ENCODE results near the gene ABCC9.

Gene ABCC9

GRCh38 chr12:21769307-21769706 lies 171.9 kb downstream of the ABCC9 start:
- no peak for FAIRE-seq

DNA sequence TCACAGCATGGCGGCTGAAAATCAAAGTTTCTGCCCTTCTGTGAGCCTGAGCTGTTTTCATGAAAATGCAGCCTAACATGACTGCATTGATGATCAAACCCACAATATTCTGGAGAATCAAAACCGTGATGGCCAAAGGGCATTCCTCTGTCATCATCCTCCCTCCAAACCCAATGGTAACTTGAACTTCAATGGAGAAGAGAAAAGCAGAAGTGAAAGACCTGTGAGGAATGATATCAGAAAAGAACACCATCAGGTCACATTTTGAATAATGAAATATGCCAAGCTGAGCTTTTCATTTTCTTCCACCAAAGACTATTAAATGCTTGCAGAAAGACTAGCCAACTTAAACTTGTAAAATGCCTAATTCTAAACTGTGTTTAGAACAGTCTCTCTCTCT lies 174.8 kb downstream of the ABCC9 start:
- no peak for FAIRE-seq

DNA sequence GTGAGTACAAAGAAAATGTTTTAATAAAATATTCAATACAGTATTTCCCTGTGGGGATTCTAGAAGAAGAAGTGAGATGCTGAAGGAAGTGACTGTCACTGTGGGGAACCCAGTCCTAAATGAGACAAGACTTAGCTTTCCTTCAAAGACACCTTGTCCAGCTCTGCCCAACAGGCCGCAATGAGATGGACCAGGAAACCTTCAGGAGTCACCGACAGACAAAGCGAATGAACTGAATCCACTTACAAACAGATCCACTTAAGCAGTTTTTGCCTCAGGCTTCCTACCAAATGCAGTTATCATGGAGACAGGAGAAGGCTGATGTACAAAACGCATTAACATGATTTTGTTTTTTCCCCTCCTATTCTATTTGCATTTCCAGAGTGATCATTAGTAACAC lies 176.3 kb downstream of the ABCC9 start:
- no peak for FAIRE-seq

DNA sequence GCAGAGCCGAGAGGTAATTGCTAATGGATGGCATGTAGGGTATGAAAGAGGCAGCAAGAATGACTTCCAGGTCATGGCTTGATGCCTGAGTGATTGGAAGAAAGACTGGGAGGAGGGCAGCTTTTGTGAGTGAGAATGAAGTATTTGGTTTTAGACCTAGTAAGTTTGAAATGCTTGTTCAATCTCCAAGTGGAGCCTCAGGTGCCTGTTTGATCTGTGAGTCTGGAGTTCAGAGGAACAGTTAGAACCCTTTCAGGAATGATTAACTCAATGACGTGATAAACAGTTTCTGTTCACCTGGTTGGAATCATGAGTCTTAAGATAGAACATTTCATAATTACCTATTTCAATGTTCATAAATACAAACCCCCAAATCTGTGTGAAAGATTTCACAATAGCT lies 177.2 kb downstream of the ABCC9 start:
- FAIRE-seq: no peak

DNA sequence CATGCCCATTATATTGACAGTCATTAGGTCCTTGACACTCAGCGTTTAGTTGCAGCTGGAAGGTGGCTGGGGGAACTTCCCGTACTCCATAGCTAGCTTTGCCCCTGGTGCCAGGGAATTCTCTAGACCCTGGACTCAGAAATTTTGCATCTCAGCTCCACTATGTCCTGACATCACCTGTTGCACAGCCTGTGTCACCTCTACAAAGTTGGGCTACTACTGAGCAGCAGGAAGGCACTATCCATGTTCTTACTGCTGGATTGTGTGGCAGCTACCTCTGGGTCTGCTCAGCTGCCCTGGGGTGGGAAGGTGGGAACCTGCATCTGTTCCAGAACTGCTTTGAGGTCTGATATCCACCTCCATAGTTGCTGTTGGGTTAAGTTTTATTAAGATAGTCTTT lies 177.7 kb downstream of the ABCC9 start:
- no peak for FAIRE-seq

DNA sequence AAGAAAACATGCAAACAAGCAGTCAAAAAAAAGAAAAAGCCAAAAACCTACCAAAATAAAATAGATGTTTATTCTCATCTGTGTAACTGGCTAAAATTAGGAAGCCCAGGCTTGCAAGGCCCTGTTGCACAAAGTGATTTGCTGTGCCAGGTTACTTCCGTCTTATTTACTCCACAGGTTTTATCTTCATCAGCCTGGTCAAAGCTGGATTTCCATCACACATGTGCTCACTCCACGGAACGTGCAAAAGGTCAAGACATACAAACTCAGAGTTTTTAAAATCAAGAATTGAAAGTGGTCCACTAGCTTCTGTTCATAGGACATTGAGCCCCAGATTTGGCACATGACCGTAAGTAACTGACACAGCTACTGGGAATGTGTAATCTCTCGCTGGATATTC lies 181.5 kb downstream of the ABCC9 start:
- no peak for FAIRE-seq

DNA sequence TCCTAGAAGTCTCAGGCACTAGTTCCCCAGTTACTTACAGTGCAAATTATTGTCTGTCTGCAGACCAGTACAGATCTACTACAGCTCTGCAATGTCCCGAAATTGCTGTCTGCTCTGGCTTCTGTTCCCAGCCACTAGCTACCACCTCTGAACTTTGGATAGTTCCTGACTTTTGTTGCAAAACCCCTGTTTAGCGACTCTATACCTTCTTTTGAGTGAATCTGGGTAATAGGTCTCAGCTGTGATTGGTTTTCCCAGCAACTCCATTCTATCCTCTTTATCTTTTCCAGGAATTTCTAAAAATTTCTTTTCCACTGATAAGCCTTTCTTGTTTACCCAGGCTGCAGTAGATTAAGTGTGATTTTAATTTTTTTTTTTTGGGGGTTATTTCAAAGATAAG lies 183.5 kb downstream of the ABCC9 start:
- FAIRE-seq: no peak

- no peak for FAIRE-seq
Measured at GRCh38 chr12:21756699-21757098, 184.5 kb downstream of the ABCC9 start.

- FAIRE-seq: no peak
Measured at GRCh38 chr12:21751517-21751916, 189.7 kb downstream of the ABCC9 start.
